SK-N-SH treated with all-trans-retinoic acid at 6 μM for 48 hours (cell line): Measurements from ENCODE around the gene MLYCD.

Experiments
- ATAC-seq: fragments of 200-7000 bp; cut with Tn5 transposase; 3 replicates; pipeline ENCODE4 v1.9.1; 2020; ENCODE audit warnings: mild to moderate bottlenecking, moderate library complexity
- ARNTL ChIP-seq: fragments of 450-650 bp; formaldehyde crosslinking; IDR thresholded peaks from 2 replicates; pipeline ENCODE4 v1.5.0; 2020; ENCODE audit warnings: low read depth, mild to moderate bottlenecking, moderate library complexity, borderline replicate concordance
- BACH2 ChIP-seq: fragments of 250-450 bp; sonication (Bioruptor Pico); IDR thresholded peaks from 2 replicates; pipeline ENCODE4 v1.9.0; 2021; ENCODE audit warnings: mild to moderate bottlenecking, borderline replicate concordance
- CREB5 ChIP-seq: fragments of 250-450 bp; sonication (Bioruptor Pico); IDR thresholded peaks from 2 replicates; pipeline ENCODE4 v1.5.1; 2020; ENCODE audit warnings: low read depth, mild to moderate bottlenecking, moderate library complexity
- CSDC2 ChIP-seq: fragments of 250-450 bp; sonication (Bioruptor Pico); IDR thresholded peaks from 2 replicates; pipeline ENCODE4 v1.5.0; 2020; ENCODE audit warnings: mild to moderate bottlenecking, moderate library complexity
- ESRRG ChIP-seq: fragments of 250-450 bp; sonication (Bioruptor Pico); IDR thresholded peaks from 2 replicates; pipeline ENCODE4 v1.6.1; 2021; ENCODE audit warnings: mild to moderate bottlenecking
- GLIS3 ChIP-seq: fragments of 250-450 bp; sonication (Bioruptor Pico); IDR thresholded peaks from 2 replicates; pipeline ENCODE4 v1.5.0; 2020; ENCODE audit warnings: mild to moderate bottlenecking, moderate library complexity
- ISL1 ChIP-seq: fragments of 250-450 bp; sonication (Bioruptor Pico); IDR thresholded peaks from 2 replicates; pipeline ENCODE4 v2.1.2; 2022; ENCODE audit warnings: mild to moderate bottlenecking, moderate library complexity
- POU6F1 ChIP-seq: fragments of 250-450 bp; sonication (Bioruptor Pico); IDR thresholded peaks from 2 replicates; pipeline ENCODE4 v1.8.0; 2021; ENCODE audit warnings: low read depth, mild to moderate bottlenecking, moderate library complexity, borderline replicate concordance
- PPARA ChIP-seq: fragments of 250-450 bp; sonication (Bioruptor Pico); IDR thresholded peaks from 2 replicates; pipeline ENCODE4 v1.5.0; 2020; ENCODE audit warnings: mild to moderate bottlenecking, borderline replicate concordance
- RARB ChIP-seq: fragments of 250-450 bp; sonication (Bioruptor Pico); IDR thresholded peaks from 2 replicates; pipeline ENCODE4 v1.8.0; 2021; ENCODE audit warnings: mild to moderate bottlenecking, moderate library complexity
- SNAI2 ChIP-seq: fragments of 250-450 bp; sonication (Bioruptor Pico); IDR thresholded peaks from 2 replicates; pipeline ENCODE4 v1.5.0; 2020; ENCODE audit warnings: mild to moderate bottlenecking, moderate library complexity
- TCF4 ChIP-seq: fragments of 250-450 bp; sonication (Bioruptor Pico); IDR thresholded peaks from 2 replicates; pipeline ENCODE4 v1.8.0; 2021; ENCODE audit warnings: mild to moderate bottlenecking, moderate library complexity, borderline replicate concordance
- TOX ChIP-seq: fragments of 250-450 bp; sonication (Bioruptor Pico); IDR thresholded peaks from 2 replicates; pipeline ENCODE4 v1.8.0; 2021; ENCODE audit warnings: mild to moderate bottlenecking, moderate library complexity, borderline replicate concordance
- TSHZ2 ChIP-seq: fragments of 250-450 bp; sonication (Bioruptor Pico); IDR thresholded peaks from 2 replicates; pipeline ENCODE4 v1.5.0; 2020; ENCODE audit warnings: mild to moderate bottlenecking, moderate library complexity
- ZC3H10 ChIP-seq: fragments of 250-450 bp; sonication (Bioruptor Pico); IDR thresholded peaks from 2 replicates; pipeline ENCODE4 v1.5.1; 2021; ENCODE audit warnings: mild to moderate bottlenecking, moderate library complexity
- ZFP3 ChIP-seq: fragments of 250-450 bp; sonication (Bioruptor Pico); IDR thresholded peaks from 2 replicates; pipeline ENCODE4 v1.5.0; 2020; ENCODE audit warnings: mild to moderate bottlenecking, moderate library complexity
- ZNF70 ChIP-seq: fragments of 450-650 bp; formaldehyde crosslinking; IDR thresholded peaks from 2 replicates; pipeline ENCODE4 v1.5.0; 2020; ENCODE audit warnings: mild to moderate bottlenecking, moderate library complexity
- ZNF8 ChIP-seq: fragments of 450-650 bp; formaldehyde crosslinking; IDR thresholded peaks from 2 replicates; pipeline ENCODE4 v1.5.0; 2020; ENCODE audit warnings: mild to moderate bottlenecking, moderate library complexity
- TF ChIP-seq, protein P1 (sequence below): fragments of 250-450 bp; sonication (Bioruptor Pico); IDR thresholded peaks from 2 replicates; pipeline ENCODE4 v1.5.1; 2021; ENCODE audit warnings: mild to moderate bottlenecking, moderate library complexity
- TF ChIP-seq, protein P2 (sequence below): fragments of 250-450 bp; sonication (Bioruptor Pico); IDR thresholded peaks from 2 replicates; pipeline ENCODE4 v1.8.0; 2020; ENCODE audit warnings: mild to moderate bottlenecking, moderate library complexity, borderline replicate concordance

The MLYCD gene

DNA sequence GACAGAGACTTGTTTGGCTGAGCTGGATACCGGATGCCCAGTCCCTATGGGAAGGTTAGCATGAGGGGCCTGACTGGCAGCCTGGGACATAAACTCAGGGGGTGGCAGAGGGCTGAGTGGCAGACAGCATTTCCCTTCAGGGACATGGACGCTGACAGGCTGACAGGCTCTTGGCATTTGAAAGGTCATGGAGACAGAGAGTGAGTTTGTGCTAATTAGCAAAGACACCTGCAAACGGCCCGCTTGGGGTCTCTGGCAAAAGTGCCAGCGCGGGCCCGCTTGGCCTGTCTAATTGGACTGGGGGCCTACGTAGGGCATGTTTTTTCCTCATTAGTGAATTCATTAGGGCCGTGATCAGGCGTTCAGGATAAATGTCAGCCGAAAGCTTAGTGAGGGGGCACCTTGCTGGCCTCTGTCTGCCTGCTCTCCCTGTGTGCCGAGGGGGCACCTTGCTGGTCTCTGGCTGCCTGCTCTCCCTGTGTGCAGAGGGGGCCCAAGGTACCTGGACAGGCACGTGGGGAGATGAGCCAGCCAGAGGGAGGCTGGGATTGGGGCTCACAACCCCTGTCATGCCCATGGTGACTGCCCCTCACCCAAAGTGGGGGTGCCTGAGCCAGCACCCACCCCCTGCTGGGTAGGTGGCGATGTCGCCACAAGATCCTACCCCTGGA lies 76.8 kb downstream of the MLYCD start:
- ATAC-seq = no peak
- TF ChIP-seq ZFP3 (CRISPR knock-in tag) = no peak
- no peak for TF ChIP-seq ISL1 (CRISPR knock-in tag)
- TF ChIP-seq RARB (CRISPR knock-in tag) = no peak
- TF ChIP-seq ZNF70 (CRISPR knock-in tag) = no peak
- TF ChIP-seq SNAI2 (CRISPR knock-in tag) = no peak
- TF ChIP-seq ZNF8 (CRISPR knock-in tag) = no peak
- no peak for TF ChIP-seq GLIS3 (CRISPR knock-in tag)
- no peak for TF ChIP-seq PPARA (CRISPR knock-in tag)
- TF ChIP-seq TSHZ2 (CRISPR knock-in tag) = no peak
- no peak for TF ChIP-seq CSDC2 (CRISPR knock-in tag)
- no peak for TF ChIP-seq BACH2 (CRISPR knock-in tag)
- TF ChIP-seq CREB5 (CRISPR knock-in tag) = no peak
- TF ChIP-seq, protein P1, sequence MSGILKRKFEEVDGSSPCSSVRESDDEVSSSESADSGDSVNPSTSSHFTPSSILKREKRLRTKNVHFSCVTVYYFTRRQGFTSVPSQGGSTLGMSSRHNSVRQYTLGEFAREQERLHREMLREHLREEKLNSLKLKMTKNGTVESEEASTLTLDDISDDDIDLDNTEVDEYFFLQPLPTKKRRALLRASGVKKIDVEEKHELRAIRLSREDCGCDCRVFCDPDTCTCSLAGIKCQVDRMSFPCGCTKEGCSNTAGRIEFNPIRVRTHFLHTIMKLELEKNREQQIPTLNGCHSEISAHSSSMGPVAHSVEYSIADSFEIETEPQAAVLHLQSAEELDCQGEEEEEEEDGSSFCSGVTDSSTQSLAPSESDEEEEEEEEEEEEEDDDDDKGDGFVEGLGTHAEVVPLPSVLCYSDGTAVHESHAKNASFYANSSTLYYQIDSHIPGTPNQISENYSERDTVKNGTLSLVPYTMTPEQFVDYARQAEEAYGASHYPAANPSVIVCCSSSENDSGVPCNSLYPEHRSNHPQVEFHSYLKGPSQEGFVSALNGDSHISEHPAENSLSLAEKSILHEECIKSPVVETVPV (CRISPR knock-in tag) = no peak
- no peak for TF ChIP-seq ZC3H10 (CRISPR knock-in tag)
- TF ChIP-seq ARNTL (CRISPR knock-in tag) = no peak
- no peak for TF ChIP-seq TCF4 (CRISPR knock-in tag)
- TF ChIP-seq ESRRG (CRISPR knock-in tag) = no peak
- TF ChIP-seq POU6F1 (CRISPR knock-in tag) = no peak
- TF ChIP-seq TOX (CRISPR knock-in tag) = no peak
- TF ChIP-seq, protein P2, sequence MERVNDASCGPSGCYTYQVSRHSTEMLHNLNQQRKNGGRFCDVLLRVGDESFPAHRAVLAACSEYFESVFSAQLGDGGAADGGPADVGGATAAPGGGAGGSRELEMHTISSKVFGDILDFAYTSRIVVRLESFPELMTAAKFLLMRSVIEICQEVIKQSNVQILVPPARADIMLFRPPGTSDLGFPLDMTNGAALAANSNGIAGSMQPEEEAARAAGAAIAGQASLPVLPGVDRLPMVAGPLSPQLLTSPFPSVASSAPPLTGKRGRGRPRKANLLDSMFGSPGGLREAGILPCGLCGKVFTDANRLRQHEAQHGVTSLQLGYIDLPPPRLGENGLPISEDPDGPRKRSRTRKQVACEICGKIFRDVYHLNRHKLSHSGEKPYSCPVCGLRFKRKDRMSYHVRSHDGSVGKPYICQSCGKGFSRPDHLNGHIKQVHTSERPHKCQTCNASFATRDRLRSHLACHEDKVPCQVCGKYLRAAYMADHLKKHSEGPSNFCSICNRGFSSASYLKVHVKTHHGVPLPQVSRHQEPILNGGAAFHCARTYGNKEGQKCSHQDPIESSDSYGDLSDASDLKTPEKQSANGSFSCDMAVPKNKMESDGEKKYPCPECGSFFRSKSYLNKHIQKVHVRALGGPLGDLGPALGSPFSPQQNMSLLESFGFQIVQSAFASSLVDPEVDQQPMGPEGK = no peak
